HepG2 (cell line): ENCODE data around the gene TLCD3A. TPM values are rescaled to one million over a fixed set of nuclear protein-coding genes. Genes with fewer than 3 reads are reported as not detected.
A peak's percentile ranks its signal among the peaks of the same experiment; 100 is the strongest.

Experiments used
- ASH2L ChIP-seq: fragments of 300-600, 200-600 bp; sonication (generic); IDR thresholded peaks from 2 replicates; pipeline ENCODE4 v1.7.0; 2017; ENCODE audit warnings: low read depth, mild to moderate bottlenecking, moderate library complexity, mixed read lengths, low read length; ENCODE audit not compliant: insufficient read length
- BHLHE40 ChIP-seq: IDR thresholded peaks from 2 replicates; pipeline ENCODE4 v1.6.1; 2011; ENCODE audit warnings: low read length, improper control_type of control experiment
- CREB3 ChIP-seq: sonication (generic); formaldehyde crosslinking; IDR thresholded peaks from 2 replicates; pipeline ENCODE4 v1.5.0; 2020; ENCODE audit warnings: missing genetic modification reagents
- EEA1 ChIP-seq: sonication (generic); formaldehyde crosslinking; IDR thresholded peaks from 2 replicates; pipeline ENCODE4 v1.5.1; 2020; ENCODE audit warnings: mild to moderate bottlenecking, missing genetic modification reagents, borderline replicate concordance
- ELF4 ChIP-seq: sonication (generic); formaldehyde crosslinking; IDR thresholded peaks from 2 replicates; pipeline ENCODE4 v1.5.0; 2020; ENCODE audit warnings: missing genetic modification reagents, mild to moderate bottlenecking, moderate library complexity, borderline replicate concordance
- ETV5 ChIP-seq: IDR thresholded peaks from 2 replicates; pipeline ENCODE4 v1.6.1; 2018; ENCODE audit warnings: missing biosample characterization, missing genetic modification reagents, inconsistent platforms, borderline replicate concordance
- GPN1 ChIP-seq: sonication (generic); formaldehyde crosslinking; IDR thresholded peaks from 2 replicates; pipeline ENCODE4 v1.5.1; 2020; ENCODE audit warnings: missing genetic modification reagents, borderline replicate concordance
- HOXD1 ChIP-seq: sonication (generic); formaldehyde crosslinking; IDR thresholded peaks from 2 replicates; pipeline ENCODE4 v1.5.0; 2020; ENCODE audit warnings: missing genetic modification reagents
- JUND ChIP-seq: sonication (generic); formaldehyde crosslinking; IDR thresholded peaks from 2 replicates; pipeline ENCODE4 v1.8.0; 2022; ENCODE audit warnings: mild to moderate bottlenecking, missing genetic modification reagents
- KLF15 ChIP-seq: sonication (generic); formaldehyde crosslinking; IDR thresholded peaks from 2 replicates; pipeline ENCODE4 v1.8.1; 2023; ENCODE audit warnings: borderline replicate concordance, mild to moderate bottlenecking, inconsistent platforms, missing genetic modification reagents, mixed read lengths
- MXD1 ChIP-seq: sonication (generic); formaldehyde crosslinking; IDR thresholded peaks from 2 replicates; pipeline ENCODE4 v1.4.0; 2020; ENCODE audit warnings: mild to moderate bottlenecking, missing genetic modification reagents
- MYPOP ChIP-seq: sonication (generic); formaldehyde crosslinking; IDR thresholded peaks from 2 replicates; pipeline ENCODE4 v1.8.1; 2023; ENCODE audit warnings: mild to moderate bottlenecking, moderate library complexity, missing genetic modification reagents
- NFKBIZ ChIP-seq: IDR thresholded peaks from 2 replicates; pipeline ENCODE4 v1.6.1; 2018; ENCODE audit warnings: missing genetic modification reagents, missing compliant biosample characterization
- RBAK ChIP-seq: sonication (generic); formaldehyde crosslinking; IDR thresholded peaks from 2 replicates; pipeline ENCODE4 v1.5.1; 2020; ENCODE audit warnings: mild to moderate bottlenecking, missing genetic modification reagents
- SAFB2 ChIP-seq: sonication (generic); formaldehyde crosslinking; IDR thresholded peaks from 2 replicates; pipeline ENCODE4 v1.5.1; 2020; ENCODE audit warnings: missing genetic modification reagents, low read depth, mild to moderate bottlenecking, borderline replicate concordance
- SMAD1 ChIP-seq: sonication (generic); formaldehyde crosslinking; IDR thresholded peaks from 2 replicates; pipeline ENCODE4 v1.4.0; 2020; ENCODE audit warnings: missing genetic modification reagents, low read depth, mild to moderate bottlenecking, borderline replicate concordance
- ZFP36L1 ChIP-seq: sonication (generic); formaldehyde crosslinking; IDR thresholded peaks from 2 replicates; pipeline ENCODE4 v1.8.0; 2022; ENCODE audit warnings: mild to moderate bottlenecking, missing genetic modification reagents, moderate library complexity
- ZNF280D ChIP-seq: sonication (generic); formaldehyde crosslinking; IDR thresholded peaks from 2 replicates; pipeline ENCODE4 v1.5.1; 2020; ENCODE audit warnings: mild to moderate bottlenecking, missing genetic modification reagents
- ZNF446 ChIP-seq: sonication (generic); formaldehyde crosslinking; IDR thresholded peaks from 2 replicates; pipeline ENCODE4 v1.5.0; 2020; ENCODE audit warnings: mild to moderate bottlenecking, missing genetic modification reagents
- ZNF652 ChIP-seq: IDR thresholded peaks from 2 replicates; pipeline ENCODE4 v1.6.1; 2016; ENCODE audit warnings: low read depth, borderline replicate concordance
- ZNF737 ChIP-seq: sonication (generic); formaldehyde crosslinking; IDR thresholded peaks from 2 replicates; pipeline ENCODE4 v1.5.0; 2020; ENCODE audit warnings: missing genetic modification reagents, mild to moderate bottlenecking, borderline replicate concordance
- ZNF782 ChIP-seq: sonication (generic); formaldehyde crosslinking; IDR thresholded peaks from 2 replicates; pipeline ENCODE4 v1.4.0; 2020; ENCODE audit warnings: missing genetic modification reagents, mild to moderate bottlenecking, borderline replicate concordance
- ZNF839 ChIP-seq: sonication (generic); formaldehyde crosslinking; IDR thresholded peaks from 2 replicates; pipeline ENCODE4 v1.4.0; 2020; ENCODE audit warnings: missing genetic modification reagents, mild to moderate bottlenecking, borderline replicate concordance
- polyA plus RNA-seq, 8 experiments: library from polyadenylated mRNA; depleted of rRNA in 3 of 8; stranded (reverse) in 7 of 8; unstranded in 1 of 8; fragments of >200 nt; fragmentation: Illumina TruSeq in 4 of 8; extraction: Trizol in 4 of 8; gene quantifications; 2 replicates each; pipeline versions ENCODE4 v1.2.1 to v1.2.3, GENCODE V29; 2011 to 2016; ENCODE audit warnings: low read depth in 4 of 8, missing spikeins in 1 of 8, mixed read lengths in 1 of 8; ENCODE audit not compliant: insufficient read depth in 1 of 8
- total RNA-seq, 5 experiments: library from RNA; depleted of rRNA; stranded (reverse); fragments of >200 nt; fragmentation: Illumina TruSeq; extraction: Trizol; gene quantifications; 2 replicates each; pipeline ENCODE4 v1.2.3, GENCODE V29; 2016; ENCODE audit warnings: low read depth in 1 of 5

Gene TLCD3A
- total and polyA plus RNA-seq, 2 of the 13 experiments (the other 11 are each of a cell fraction or from before 2014, with no cell fraction given), result 25.2 to 46.6 TPM

- TF ChIP-seq SAFB2 (CRISPR knock-in tag), result peak; percentile 98
- no peak for TF ChIP-seq GPN1 (CRISPR knock-in tag)
- TF ChIP-seq ZFP36L1 (CRISPR knock-in tag), result no peak
- TF ChIP-seq ZNF782 (CRISPR knock-in tag), result peak; percentile 88
- TF ChIP-seq KLF15 (CRISPR knock-in tag), result peak; percentile 39; the same call in 1 of the 2 replicates
- TF ChIP-seq HOXD1, result peak; percentile 84; the same call in 1 of the 2 replicates
- TF ChIP-seq RBAK, result no peak
- no peak for TF ChIP-seq ELF4 (CRISPR knock-in tag)
- peak; percentile 75 for TF ChIP-seq ZNF280D (CRISPR knock-in tag)
- TF ChIP-seq JUND (CRISPR knock-in tag), result peak; percentile 81
- peak; percentile 77; the same call in 1 of the 2 replicates for TF ChIP-seq ZNF446
- TF ChIP-seq ZNF652 (CRISPR knock-in tag), result no peak
- peak; percentile 92; the same call in 1 of the 2 replicates for TF ChIP-seq SMAD1 (CRISPR knock-in tag)
- TF ChIP-seq ASH2L, result peak; percentile 93
- TF ChIP-seq MXD1 (CRISPR knock-in tag), result peak; percentile 98
- TF ChIP-seq ZNF839 (CRISPR knock-in tag), result no peak
- 0 out of 2 replicates have a peak, but pooled peaks have one; percentile 16 for TF ChIP-seq NFKBIZ (CRISPR knock-in tag)
- no peak; the same call in 1 of the 2 replicates for TF ChIP-seq EEA1
- peak; percentile 82 for TF ChIP-seq BHLHE40
- 0 out of 2 replicates have a peak, but pooled peaks have one; percentile 61 for TF ChIP-seq ZNF737 (CRISPR knock-in tag)
- peak; percentile 13; the same call in 1 of the 2 replicates for TF ChIP-seq ETV5 (CRISPR knock-in tag)
- TF ChIP-seq CREB3, result no peak
- peak; percentile 70 for TF ChIP-seq MYPOP (CRISPR knock-in tag)
Observed at GRCh38 chr17:781805-782731, 49.7 kb downstream of the TLCD3A start, which contains the start of the genes GLOD4 and MRM3 (continued).
